T-helper 9 cell (primary cell): ENCODE measurements around the gene PLSCR5.
A peak's percentile ranks its signal among the peaks of the same experiment; 100 is the strongest.

Experiments used
- DNase-seq: peaks from one replicate; pipeline ENCODE4 v3.0.0-alpha.2; 2020

The PLSCR5 gene

DNA sequence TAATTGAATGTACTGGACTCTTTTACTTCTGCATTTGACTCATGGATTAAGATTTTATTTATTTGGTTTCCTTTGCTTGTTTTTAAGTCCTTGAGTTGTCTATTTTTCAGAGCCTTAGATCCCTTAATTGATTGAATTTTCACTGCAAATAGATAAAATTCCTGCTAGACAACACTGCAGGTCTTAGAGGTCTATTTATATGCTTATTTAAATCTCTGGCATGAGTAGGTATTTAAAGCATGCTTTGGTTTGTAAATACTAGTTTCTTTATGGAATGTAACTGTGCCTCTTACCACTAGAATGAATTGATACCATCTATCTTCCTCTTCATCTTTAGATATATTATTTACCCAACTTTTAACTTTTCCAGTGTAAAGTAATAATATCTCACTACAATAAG, 20.0 kb downstream of the PLSCR5 start:
- DNase-seq: no peak

DNA sequence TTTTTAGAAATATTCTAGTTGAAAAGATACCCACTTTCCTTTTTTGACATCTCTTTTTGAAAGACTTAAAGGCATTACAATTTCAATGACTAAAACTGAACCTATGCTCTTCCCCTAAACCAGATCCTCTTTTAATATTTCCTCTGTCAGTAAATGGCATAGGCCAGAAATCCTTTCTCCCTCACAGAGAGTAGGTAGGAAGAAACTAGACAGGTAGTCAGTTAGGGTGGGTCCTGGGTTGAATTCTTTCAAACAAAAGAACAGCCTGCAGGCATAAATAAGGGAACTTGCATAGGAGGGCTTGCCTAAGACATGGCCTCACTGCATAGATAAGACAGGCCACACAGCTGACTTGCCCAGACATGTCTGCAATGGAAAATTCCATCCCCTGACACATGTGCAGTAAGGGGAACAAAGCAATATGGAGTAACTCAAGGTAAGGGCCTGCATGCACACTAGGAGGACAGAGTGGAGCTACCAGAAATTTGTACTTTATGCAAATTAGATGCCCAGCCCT, 23.1 kb downstream of the PLSCR5 start:
- DNase-seq: no peak

- no peak for DNase-seq
Observed at GRCh38 chr3:146581080-146581601, 24.0 kb downstream of the PLSCR5 start.

DNA sequence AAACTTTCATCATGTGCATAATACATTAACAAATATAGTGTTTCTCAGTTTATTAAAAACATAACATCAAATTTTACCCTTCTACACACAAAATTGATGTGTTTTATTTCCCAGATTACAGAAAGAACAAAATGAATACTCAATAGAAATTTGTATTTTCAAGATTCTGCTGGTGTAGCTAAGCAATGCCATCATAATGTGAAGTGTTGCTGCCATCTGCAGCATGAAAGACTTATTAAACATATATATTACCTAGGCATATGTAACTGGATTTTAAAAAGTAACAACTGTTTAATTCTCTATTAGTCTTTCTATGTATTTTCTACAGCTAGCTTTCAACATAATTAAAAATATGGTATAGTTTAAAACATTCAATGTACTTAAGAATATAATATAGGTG, 27.5 kb downstream of the PLSCR5 start:
- peak; percentile 10 for DNase-seq

DNA sequence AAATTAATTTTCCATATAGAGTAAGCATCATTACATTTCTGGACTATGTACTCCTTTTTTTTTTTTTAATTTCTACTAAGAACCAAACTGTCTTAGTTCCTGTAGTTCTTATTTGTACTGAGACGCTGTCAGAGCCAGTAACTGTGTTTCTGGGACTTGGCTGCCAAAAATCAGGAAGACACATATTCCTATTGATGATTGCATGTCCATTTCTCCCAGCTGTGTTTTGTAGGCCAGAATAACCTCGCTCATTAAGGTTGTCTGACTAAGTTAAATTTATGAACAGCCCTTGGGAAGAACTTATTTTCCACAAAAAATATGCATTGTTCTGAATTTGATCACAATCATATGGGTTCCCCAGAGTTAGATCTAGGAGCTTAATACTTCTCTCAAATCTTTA, 29.5 kb downstream of the PLSCR5 start:
- no peak for DNase-seq

DNA sequence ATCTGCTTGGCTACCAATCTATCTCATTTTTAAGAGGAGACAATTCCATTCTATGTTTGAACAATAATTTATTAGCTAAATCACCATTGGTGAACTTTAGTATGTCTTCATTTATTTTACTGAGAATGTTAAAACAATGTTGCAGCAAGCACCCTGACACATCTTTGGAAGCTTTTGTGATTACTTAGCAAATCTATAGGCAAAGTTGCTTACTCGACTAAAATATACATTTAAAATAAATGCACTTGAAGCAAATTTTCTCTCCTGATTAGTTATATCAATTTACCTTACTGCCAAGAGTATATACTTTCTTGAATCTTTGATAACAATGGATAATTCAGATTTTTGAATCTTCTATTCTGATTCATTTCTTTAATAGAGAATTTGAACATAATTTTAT, 31.0 kb downstream of the PLSCR5 start:
- DNase-seq: no peak

- DNase-seq: no peak
Observed at GRCh38 chr3:146569314-146569713, 35.8 kb downstream of the PLSCR5 start.

DNA sequence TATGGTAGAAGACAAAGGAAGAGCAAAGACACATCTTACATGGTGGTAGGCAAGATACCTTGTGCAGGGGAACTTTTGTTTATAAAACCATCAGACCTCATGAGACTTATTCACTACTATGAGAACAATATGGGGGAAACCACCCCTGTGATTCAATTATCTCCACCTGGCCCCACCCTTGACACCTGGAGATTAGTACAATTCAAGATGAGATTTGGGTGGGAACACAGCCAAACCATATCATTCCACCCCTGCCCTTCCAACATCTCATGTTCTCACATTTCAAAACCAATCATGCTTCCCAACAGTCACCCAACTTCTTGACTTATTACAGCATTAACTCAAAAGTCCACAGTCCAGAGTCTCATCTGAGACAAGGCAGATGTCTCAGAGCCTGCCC, 39.0 kb downstream of the PLSCR5 start:
- no peak for DNase-seq

DNA sequence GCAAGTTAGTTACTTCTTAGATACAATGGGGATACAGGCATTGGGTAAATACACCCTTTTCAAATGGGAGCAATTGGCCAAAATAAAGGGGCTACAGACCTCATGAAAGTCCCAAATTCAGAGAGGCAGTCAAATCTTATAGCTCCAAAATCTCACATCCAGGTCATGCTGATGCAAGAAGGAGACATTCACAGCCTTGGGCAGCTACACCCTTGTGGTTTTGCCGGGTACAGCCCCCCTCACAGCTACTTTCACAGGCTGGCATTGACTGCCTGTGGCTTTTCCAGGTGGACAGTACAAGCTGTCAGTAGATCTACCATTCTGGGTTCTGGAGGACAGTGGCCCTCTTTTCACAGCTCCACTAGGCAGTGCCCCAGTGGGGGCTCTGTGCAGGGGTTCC, 43.3 kb downstream of the PLSCR5 start:
- DNase-seq: no peak

DNA sequence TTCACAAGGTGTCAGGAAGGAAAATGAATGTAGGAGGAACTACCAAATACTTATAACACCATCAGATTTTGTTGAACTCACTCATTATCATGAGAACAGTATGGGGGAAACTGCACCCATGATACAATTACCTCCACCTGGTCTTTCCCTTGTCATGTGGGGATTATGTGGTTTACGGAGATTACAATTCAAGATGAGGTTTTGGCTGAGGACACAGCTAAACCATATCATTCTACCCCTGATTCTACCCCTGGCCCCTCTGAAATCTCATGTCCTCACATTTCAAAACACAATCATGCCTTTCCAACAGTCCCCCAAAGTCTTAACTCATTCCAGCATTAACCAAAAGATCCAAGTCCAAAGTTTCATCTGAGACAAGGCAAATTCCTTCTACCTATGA, 43.7 kb downstream of the PLSCR5 start:
- DNase-seq: no peak

- no peak for DNase-seq
Observed at GRCh38 chr3:146560678-146561077, 44.5 kb downstream of the PLSCR5 start.

- no peak for DNase-seq
Observed at GRCh38 chr3:146559388-146559787, 45.8 kb downstream of the PLSCR5 start.

DNA sequence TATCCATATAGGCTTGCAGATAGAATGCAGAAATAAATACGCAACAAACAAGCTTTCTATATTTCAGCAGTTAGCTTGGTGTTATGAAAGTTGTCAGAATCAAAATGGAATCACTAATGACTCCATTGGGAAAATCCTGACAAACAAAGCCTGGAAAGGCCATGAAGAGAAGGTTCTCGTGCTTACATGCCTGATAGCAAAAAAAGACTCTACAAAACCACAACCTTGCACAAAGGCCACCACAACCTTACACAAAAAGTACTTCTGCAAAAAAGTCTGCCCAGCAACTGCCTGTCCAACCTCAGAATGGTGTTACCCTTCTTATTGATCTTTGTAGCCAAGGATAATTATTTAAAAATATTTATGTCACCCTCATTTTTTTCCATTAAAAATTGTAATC, 46.4 kb downstream of the PLSCR5 start:
- DNase-seq: no peak

DNA sequence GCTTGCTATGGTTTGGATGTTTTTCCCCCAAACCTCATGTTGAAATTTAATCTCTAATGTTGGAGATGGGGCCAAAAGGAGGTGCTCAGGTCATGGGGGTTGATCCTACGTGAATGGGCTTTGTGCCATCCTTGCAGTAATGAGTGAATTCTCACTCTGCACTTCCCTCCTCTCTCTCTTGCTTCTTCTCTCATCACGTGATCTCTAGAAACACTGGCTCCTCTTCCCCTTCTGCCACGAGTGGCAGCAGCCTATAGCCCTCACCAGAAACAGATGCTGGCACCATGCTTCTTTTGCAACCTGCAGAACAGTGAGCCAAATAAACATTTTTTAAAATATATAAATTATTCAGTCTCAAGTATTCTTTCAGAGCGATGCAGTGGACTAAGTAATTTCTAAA, 47.4 kb downstream of the PLSCR5 start:
- no peak for DNase-seq

- DNase-seq: no peak
Observed at GRCh38 chr3:146555311-146555710, 49.8 kb downstream of the PLSCR5 start.

GRCh38 chr3:146554151-146554760, 50.9 kb downstream of the PLSCR5 start:
- DNase-seq: no peak

DNA sequence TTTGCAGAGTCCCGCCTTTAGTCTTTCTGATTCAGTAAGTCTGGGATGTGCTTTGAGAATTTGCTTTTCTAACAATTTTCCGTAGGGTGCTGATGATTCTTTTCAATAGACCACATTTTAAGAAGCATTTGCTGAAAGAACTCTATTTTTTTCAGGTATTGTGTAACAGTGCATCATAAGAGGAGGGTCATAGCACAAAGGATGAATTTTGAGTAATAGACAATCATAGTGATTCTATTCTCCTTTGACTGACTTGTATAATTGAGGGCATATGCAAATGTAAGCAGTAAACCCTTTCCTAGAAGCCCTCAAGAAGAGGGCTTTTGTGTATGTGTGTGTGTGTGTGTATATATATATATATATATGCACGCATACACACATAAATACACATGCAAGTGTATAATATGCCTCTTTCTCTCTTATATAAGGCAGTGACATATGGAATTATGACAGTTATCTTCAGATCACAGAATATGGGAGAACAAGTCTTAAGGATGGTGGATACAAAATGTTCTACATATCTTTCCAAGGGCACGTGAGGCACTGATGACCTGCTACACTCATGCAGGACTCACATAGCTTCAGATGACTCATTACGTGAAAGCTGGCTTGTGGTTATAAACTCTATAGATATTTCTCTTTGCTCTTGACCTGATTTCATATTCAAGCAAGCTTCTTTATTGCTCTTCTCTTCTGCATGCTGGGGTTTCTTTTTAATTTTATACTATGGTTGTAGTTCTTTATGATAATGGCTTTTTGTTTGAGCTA, 54.2 kb downstream of the PLSCR5 start:
- DNase-seq: no peak

DNA sequence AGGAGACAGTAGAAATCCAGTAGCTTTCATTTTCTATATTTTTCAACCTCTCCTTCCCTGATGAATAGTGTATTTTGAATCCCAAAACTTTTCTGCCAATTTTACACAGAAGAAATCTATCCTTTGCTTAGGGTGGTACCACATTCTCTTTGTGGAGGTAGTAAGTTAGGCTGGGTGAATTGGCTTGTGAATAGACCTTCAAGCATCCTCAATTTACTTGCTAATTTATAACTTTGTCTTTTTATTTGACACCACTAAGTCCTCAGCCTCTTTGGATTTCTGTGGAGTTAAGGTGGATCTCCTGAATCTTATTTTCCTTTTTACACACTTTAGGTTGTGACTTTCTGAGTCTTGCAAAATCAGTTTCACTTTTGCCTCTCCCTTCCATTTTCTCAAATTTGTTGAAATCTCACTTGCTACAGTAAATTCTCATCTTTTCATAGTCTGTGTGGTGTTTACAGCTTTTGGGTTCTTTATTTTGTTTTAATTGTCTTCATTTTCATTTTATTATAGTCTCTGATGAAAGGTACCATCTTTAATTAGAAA, 55.0 kb downstream of the PLSCR5 start:
- no peak for DNase-seq

DNA sequence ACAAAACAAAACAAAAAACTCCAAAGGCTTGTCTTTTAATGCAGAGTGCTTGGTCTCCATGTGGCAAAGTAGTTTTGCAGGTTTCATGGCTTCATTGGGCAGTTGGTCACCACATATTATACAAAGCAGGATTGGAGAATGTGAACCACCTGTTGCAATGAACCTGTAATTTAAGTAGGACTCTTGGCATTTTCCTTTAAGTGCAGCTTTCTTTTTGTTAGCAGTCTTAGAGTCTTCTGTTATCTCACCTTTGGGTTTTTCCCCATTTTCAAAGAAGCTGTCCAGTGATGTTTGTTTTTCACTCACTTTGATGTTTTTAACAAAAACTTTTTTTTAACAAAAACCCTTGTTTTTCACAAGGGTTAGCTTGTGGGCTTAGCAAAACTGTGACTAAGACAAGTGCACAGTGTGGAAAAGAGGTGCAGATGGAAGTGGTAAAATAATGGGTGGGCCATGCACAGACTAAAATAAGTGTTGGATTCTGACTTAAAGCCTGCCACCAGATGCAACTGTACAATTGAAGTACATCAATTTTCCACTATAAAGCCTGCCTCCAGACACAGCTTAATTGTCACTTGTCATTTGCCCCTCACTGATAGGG, 57.8 kb downstream of the PLSCR5 start:
- DNase-seq: no peak

DNA sequence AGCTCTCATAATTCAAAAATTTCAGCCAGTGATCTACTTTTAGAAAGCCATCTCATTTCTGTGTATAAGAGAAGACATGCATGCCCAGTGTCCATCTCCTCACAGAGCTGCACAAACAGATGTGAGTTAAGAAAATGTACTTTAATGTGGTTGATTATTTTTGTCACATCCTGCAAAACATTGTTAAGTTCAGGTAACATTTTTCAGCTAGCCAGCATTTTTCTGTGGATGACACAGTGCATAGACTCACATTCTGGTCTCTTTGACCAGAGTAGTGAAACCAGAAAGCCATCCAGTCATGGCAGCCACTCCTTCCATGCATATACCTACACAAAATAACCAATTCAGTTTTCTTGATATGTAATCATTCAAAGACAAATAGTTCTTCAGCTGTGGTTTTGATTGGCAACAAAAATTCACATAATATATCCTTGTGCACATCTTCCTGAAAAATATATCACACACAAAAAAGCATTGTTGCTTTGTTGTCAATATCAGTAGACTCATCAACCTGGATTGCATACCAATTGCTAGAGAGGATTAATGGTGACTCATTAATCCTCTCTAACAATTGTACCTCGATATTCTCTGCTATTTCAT, 58.7 kb downstream of the PLSCR5 start:
- no peak for DNase-seq

GRCh38 chr3:146544929-146545528, 60.1 kb downstream of the PLSCR5 start:
- no peak for DNase-seq
